BLaER1 (cell line): ENCODE data around the gene MAP2K4.

Experiments used
- H3K27ac ChIP-seq: shearing (Covaris generic); formaldehyde crosslinking; 2 replicates; pipeline ENCODE4 v1.8.1; 2022
- H3K27me3 ChIP-seq: shearing (Covaris generic); formaldehyde crosslinking; 2 replicates; pipeline ENCODE4 v1.8.1; 2022
- H3K36me3 ChIP-seq: shearing (Covaris generic); formaldehyde crosslinking; 2 replicates; pipeline ENCODE4 v1.8.1; 2022
- H3K4me1 ChIP-seq: shearing (Covaris generic); formaldehyde crosslinking; 2 replicates; pipeline ENCODE4 v1.8.1; 2022
- H3K4me2 ChIP-seq: shearing (Covaris generic); formaldehyde crosslinking; 2 replicates; pipeline ENCODE4 v1.8.1; 2022
- H3K4me3 ChIP-seq: shearing (Covaris generic); formaldehyde crosslinking; 2 replicates; pipeline ENCODE4 v1.8.1; 2022
- H3K9ac ChIP-seq: shearing (Covaris generic); formaldehyde crosslinking; 2 replicates; pipeline ENCODE4 v1.8.1; 2022
- H3K9me3 ChIP-seq: shearing (Covaris generic); formaldehyde crosslinking; 2 replicates; pipeline ENCODE4 v1.8.1; 2022
- H4K20me1 ChIP-seq: shearing (Covaris generic); formaldehyde crosslinking; 2 replicates; pipeline ENCODE4 v1.8.1; 2022
- Cebpa-rat ChIP-seq: shearing (Covaris generic); IDR thresholded peaks from 2 replicates; pipeline ENCODE4 v1.8.1; 2022

MAP2K4 gene

DNA sequence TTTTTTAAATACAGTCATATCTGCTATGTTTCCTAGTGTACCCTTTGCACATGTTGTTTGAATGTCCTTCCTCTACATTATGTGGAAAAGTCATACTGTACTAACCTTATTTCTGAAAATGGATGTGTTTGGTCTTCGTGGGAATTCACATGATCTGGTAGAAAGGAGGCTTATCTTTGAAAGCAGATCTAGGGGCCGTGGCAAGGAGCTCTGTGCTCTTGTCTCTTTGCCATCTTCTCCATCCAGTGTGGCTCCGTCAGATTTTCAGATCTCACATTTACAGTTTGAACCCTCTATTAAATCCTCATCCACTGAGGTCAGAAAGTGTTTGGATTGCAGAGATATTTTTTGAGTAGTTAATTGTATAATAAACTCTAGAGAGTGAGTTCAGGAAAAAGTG is 32.9 kb downstream of the MAP2K4 start:
- Histone ChIP-seq H3K27ac (no peak overlapping the region), H3K4me1 (no peaks in the 10 kb centered on the region), H4K20me1 (peaks cover 97% of the 10 kb centered on the region), H3K4me2 (no peak overlapping the region), H3K9me3 (no peaks in the 10 kb centered on the region; the same call in 1 of the 2 replicates), H3K27me3 (no peaks in the 10 kb centered on the region), H3K4me3 (no peak overlapping the region), H3K9ac (no peak overlapping the region), H3K36me3 (peaks cover 5% of the 10 kb centered on the region; the same call in 1 of the 2 replicates)
- TF ChIP-seq Cebpa-rat = no peak

DNA sequence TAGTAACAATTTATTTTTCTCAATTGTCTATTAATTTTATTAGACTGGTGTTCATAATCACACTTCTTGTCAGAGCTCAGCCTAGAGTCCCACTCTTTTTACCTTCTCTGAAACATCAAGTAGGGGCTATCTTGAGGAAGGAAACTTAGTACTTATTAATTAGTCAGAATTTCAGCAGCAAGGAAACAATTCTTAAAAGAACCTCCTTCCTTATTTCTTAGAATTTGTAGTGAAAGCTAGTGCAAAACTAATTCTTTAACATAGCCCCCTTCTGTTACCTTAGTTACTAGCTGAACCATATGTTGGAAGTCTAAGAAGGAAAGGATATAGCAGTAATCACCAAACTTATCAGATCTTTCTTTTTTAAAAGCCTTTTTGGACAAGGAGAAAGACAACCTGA is 35.2 kb downstream of the MAP2K4 start:
- Histone ChIP-seq H3K4me2 (no peak overlapping the region), H3K9ac (no peak overlapping the region), H3K4me3 (no peak overlapping the region), H3K27ac (no peak overlapping the region), H3K9me3 (no peaks in the 10 kb centered on the region; the same call in 1 of the 2 replicates), H3K4me1 (no peaks in the 10 kb centered on the region), H4K20me1 (peaks cover 89% of the 10 kb centered on the region), H3K36me3 (peaks cover 18% of the 10 kb centered on the region; the same call in 1 of the 2 replicates), H3K27me3 (no peaks in the 10 kb centered on the region)
- no peak for TF ChIP-seq Cebpa-rat

DNA sequence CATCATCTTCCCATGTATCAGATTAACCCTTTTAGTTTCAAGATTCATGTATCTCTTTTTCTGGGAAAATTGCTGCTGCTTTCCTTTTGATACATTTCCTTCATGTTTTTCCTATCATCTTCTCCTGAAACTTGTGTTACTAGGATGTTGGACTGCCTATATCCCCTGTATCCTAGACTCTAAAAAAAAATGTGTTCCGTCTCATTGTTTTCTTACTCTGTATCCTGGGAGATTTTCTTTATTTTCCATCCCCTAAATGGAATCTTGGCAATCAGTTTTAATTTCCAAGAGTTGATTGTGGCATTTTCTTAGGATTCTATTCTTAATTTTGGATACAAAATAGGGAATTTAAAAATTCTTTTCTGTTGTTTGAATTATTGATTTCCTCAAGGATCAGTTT is 36.8 kb downstream of the MAP2K4 start:
- no peak for TF ChIP-seq Cebpa-rat
- H4K20me1 ChIP-seq = peaks cover 89% of the 10 kb centered on the region
- no peak overlapping the region for H3K4me2 ChIP-seq
- H3K27ac ChIP-seq = no peak overlapping the region
- H3K9me3 ChIP-seq = peaks cover 6% of the 10 kb centered on the region
- no peak overlapping the region for H3K4me3 ChIP-seq
- H3K9ac ChIP-seq = no peak overlapping the region
- H3K27me3 ChIP-seq = no peaks in the 10 kb centered on the region
- no peaks in the 10 kb centered on the region for H3K4me1 ChIP-seq
- H3K36me3 ChIP-seq = peaks cover 30% of the 10 kb centered on the region

DNA sequence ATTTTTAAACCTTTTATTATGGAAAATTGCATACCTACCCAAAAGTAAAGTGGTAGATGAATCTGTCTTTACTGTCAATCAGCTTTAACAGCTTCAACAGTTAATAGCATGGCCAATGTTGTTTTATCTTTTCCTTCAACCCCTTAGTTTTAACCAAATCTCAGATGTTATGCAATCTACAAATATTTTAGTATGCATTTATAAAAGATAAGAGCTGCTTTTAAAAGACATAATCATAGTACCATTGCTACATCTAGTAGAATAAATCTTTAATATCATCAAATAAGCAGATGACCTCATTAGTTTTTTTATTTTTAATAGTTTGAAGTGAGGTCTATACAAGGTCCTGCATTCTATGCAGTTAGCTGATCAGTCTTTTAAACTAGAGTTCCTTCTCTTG is 37.9 kb downstream of the MAP2K4 start:
- H3K27ac ChIP-seq = no peak overlapping the region
- H3K36me3 ChIP-seq = peaks cover 36% of the 10 kb centered on the region
- H3K9ac ChIP-seq = no peak overlapping the region
- H3K4me3 ChIP-seq = no peak overlapping the region
- TF ChIP-seq Cebpa-rat = no peak
- H3K4me1 ChIP-seq = no peaks in the 10 kb centered on the region
- H3K27me3 ChIP-seq = no peaks in the 10 kb centered on the region
- peaks cover 83% of the 10 kb centered on the region for H4K20me1 ChIP-seq
- peaks cover 6% of the 10 kb centered on the region for H3K9me3 ChIP-seq
- H3K4me2 ChIP-seq = no peak overlapping the region

DNA sequence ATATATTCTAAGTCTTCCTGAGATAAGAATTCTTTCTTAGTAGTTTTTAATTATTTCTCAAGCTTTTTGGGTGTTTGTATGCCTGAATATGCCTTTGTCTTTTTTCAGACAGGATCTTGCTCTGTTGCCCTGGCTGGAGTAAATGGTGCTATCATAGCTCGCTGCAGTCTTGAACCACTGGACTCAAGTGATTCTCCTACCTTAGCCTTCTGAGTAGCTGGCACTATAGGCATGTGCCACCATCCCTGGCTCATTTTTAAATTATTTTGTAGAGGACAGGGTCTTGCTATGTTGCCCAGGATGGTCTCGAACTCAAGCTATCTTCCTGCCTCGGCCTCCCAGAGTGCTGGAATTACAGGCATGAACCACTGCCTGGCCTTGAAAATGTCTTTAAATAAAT is 41.6 kb downstream of the MAP2K4 start:
- TF ChIP-seq Cebpa-rat = no peak
- Histone ChIP-seq H3K9ac (no peak overlapping the region), H3K9me3 (peaks cover 12% of the 10 kb centered on the region), H3K36me3 (peaks cover 65% of the 10 kb centered on the region), H3K4me3 (no peak overlapping the region), H4K20me1 (peaks cover 48% of the 10 kb centered on the region), H3K4me2 (no peak overlapping the region), H3K27ac (no peak overlapping the region), H3K4me1 (no peaks in the 10 kb centered on the region), H3K27me3 (no peaks in the 10 kb centered on the region)

DNA sequence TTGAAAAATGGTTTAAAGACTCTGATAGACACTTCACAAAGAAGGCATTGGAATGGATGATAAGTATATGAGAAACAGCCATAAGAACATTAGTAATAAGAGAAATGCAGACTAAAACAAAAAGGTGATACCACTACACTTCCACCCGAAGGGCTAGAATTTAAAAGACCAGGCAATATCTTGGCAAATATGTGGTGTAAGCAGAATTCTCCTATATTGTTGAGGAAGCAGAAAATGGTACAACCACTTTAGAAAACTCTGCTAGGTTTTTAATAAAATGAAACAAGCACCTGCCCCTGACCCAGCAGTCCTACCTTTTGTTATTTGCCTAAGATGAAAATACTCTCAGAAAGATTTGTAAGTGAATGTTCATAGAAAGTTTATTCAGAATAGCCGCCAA is 43.7 kb downstream of the MAP2K4 start:
- H3K36me3 ChIP-seq = peaks cover 75% of the 10 kb centered on the region
- H3K9ac ChIP-seq = no peak overlapping the region
- peaks cover 45% of the 10 kb centered on the region for H4K20me1 ChIP-seq
- peaks cover 12% of the 10 kb centered on the region for H3K9me3 ChIP-seq
- no peak overlapping the region for H3K4me3 ChIP-seq
- H3K4me2 ChIP-seq = no peak overlapping the region
- no peak overlapping the region for H3K27ac ChIP-seq
- no peaks in the 10 kb centered on the region for H3K27me3 ChIP-seq
- no peaks in the 10 kb centered on the region for H3K4me1 ChIP-seq
- TF ChIP-seq Cebpa-rat = no peak

DNA sequence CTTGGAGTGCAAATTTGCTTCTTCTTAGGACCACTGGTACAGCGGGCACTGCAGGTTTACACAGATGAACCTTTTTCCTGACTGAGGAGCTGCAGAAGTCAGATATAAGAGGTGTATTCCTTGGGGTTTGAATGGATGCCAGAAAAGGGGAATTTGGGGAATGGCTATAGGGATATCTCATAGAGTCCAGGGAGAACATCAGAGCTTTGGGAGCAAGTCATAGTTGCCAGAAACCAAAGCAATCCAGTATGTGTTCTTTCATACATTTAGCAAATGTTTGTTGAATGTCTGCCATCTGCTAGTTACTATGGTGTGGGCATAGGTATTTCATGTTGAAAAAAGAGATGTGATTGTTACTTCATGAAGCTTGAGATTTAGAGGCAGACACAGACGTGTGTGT is 46.8 kb downstream of the MAP2K4 start:
- Histone ChIP-seq H3K4me2 (no peak overlapping the region), H3K4me3 (no peak overlapping the region), H3K27me3 (no peaks in the 10 kb centered on the region), H3K36me3 (peaks cover 76% of the 10 kb centered on the region), H3K27ac (no peak overlapping the region), H3K9me3 (peaks cover 6% of the 10 kb centered on the region; the same call in 1 of the 2 replicates), H4K20me1 (peaks cover 23% of the 10 kb centered on the region; the same call in 1 of the 2 replicates), H3K9ac (no peak overlapping the region), H3K4me1 (no peaks in the 10 kb centered on the region)
- no peak for TF ChIP-seq Cebpa-rat

DNA sequence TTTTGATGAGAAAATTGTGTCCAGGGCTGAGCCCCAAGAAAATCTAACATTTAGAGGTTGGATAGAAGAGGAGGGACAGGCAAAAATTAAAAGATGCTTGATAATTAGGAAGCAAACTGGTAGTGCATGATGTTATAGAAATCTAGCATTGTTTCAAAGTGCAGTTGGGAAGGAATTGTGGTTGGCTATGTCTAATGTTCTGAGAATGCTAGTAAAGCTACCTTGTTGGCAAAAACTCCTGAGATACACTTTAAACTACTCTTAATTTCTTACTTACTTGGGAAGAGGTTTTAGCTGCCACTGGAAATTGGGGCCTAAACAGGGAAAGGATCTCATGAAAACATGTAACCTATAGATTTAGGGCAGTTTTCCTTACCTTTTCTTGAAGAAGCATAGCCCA is 48.3 kb downstream of the MAP2K4 start:
- no peaks in the 10 kb centered on the region for H3K4me1 ChIP-seq
- no peak overlapping the region for H3K9ac ChIP-seq
- peaks cover 19% of the 10 kb centered on the region; the same call in 1 of the 2 replicates for H4K20me1 ChIP-seq
- H3K4me3 ChIP-seq = no peak overlapping the region
- H3K9me3 ChIP-seq = 0 out of 2 replicates have a peak, but pooled peaks cover 6% of the 10 kb centered on the region
- TF ChIP-seq Cebpa-rat = no peak
- peaks cover 79% of the 10 kb centered on the region for H3K36me3 ChIP-seq
- H3K27me3 ChIP-seq = no peaks in the 10 kb centered on the region
- H3K27ac ChIP-seq = no peak overlapping the region
- no peak overlapping the region for H3K4me2 ChIP-seq

DNA sequence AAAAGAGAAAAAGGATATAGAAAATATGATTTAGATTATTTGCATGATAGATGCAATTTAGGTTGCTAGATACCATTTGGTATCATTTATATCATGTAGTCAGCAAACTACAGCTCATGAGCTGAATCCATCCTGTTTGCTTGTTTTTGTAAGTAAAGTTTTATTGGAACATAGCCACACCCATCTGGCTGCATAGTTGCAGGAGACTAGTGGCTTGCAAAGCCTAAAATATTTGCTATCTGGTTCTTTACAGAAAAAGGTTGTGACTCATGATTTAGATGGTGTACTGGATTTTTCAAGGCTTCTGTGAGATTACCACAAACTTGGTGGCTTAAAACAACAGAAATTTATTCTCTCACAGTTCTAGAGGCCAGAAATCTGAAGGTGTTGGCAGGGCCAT is 49.9 kb downstream of the MAP2K4 start:
- Histone ChIP-seq H3K4me1 (no peaks in the 10 kb centered on the region), H4K20me1 (peaks cover 26% of the 10 kb centered on the region; the same call in 1 of the 2 replicates), H3K9me3 (no peaks in the 10 kb centered on the region), H3K27me3 (no peaks in the 10 kb centered on the region), H3K27ac (no peak overlapping the region), H3K4me2 (no peak overlapping the region), H3K9ac (no peak overlapping the region), H3K4me3 (no peak overlapping the region), H3K36me3 (peaks cover 77% of the 10 kb centered on the region)
- TF ChIP-seq Cebpa-rat = no peak

DNA sequence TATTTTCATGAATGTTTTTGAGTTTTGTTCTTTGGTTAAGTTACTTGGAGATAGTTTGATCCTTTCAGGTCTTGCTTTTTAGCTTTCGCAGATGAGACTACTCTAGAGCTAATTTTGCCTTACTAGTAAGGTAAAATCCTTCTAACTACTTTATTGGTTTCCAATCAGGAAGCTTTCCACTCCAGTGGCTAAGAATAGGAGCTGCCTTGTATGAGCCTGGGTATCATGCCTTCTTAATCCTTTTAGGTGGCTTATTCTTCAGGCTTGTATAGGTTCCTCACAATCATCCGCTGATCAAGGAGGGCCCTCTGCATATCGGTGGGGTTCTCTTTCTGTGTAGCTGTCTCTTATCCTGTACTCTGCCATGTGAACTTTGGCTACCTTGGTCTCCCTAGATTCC is 53.7 kb downstream of the MAP2K4 start:
- Histone ChIP-seq H3K36me3 (peaks cover 71% of the 10 kb centered on the region), H3K4me3 (no peak overlapping the region), H3K4me2 (no peak overlapping the region), H3K4me1 (no peaks in the 10 kb centered on the region), H3K9me3 (peaks cover 5% of the 10 kb centered on the region; the same call in 1 of the 2 replicates), H4K20me1 (peaks cover 45% of the 10 kb centered on the region; the same call in 1 of the 2 replicates), H3K9ac (no peak overlapping the region), H3K27ac (no peak overlapping the region), H3K27me3 (no peaks in the 10 kb centered on the region)
- TF ChIP-seq Cebpa-rat = no peak

DNA sequence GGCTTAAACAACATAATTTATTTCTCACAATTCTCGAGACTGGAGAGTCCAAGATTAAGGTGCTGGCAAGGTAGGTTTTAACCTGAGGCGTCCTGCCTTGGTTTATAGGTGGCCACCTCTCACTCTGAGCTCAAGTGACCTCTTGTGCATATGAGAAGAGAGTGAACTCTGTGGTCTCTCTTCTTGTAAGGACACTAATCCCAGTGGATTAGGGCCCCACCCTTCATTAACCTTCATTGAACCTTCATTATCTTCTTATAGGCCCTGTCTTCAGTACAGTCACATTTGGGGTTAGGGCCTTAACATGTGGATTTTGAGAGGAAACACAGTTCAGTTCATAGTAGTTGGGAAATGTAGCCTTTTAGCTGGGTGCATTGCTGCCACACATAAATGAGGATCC is 57.1 kb downstream of the MAP2K4 start:
- TF ChIP-seq Cebpa-rat = no peak
- Histone ChIP-seq H3K36me3 (peaks cover 55% of the 10 kb centered on the region), H4K20me1 (peaks cover 46% of the 10 kb centered on the region; the same call in 1 of the 2 replicates), H3K4me3 (no peak overlapping the region), H3K27ac (no peak overlapping the region), H3K4me1 (no peaks in the 10 kb centered on the region), H3K9ac (no peak overlapping the region), H3K4me2 (no peak overlapping the region), H3K9me3 (peaks cover 5% of the 10 kb centered on the region; the same call in 1 of the 2 replicates), H3K27me3 (no peaks in the 10 kb centered on the region)
